HEK293T (cell line): Measurements from ENCODE around the gene SLMAP.

Experiments used
- ARNT ChIP-seq: fragments of 450-650 bp; IDR thresholded peaks from 2 replicates; pipeline ENCODE4 v1.6.1; 2017; ENCODE audit warnings: mild to moderate bottlenecking
- BHLHE40 ChIP-seq: fragments of 450-650 bp; IDR thresholded peaks from 2 replicates; pipeline ENCODE4 v1.6.1; 2016; ENCODE audit warnings: mild to moderate bottlenecking, moderate library complexity, borderline replicate concordance
- FOXK2 ChIP-seq: fragments of 450-650 bp; IDR thresholded peaks from 2 replicates; pipeline ENCODE4 v1.6.1; 2016; ENCODE audit warnings: mild to moderate bottlenecking
- FOXM1 ChIP-seq: fragments of 450-650 bp; IDR thresholded peaks from 2 replicates; pipeline ENCODE4 v1.6.1; 2017; ENCODE audit warnings: mild to moderate bottlenecking, borderline replicate concordance
- HDGF ChIP-seq: fragments of 450-650 bp; IDR thresholded peaks from 2 replicates; pipeline ENCODE4 v1.6.1; 2017; ENCODE audit warnings: antibody characterized with exemption, borderline replicate concordance
- L3MBTL2 ChIP-seq: fragments of 450-650 bp; conservative IDR thresholded peaks from 2 replicates; pipeline ENCODE4 v1.6.1; 2016; ENCODE audit warnings: mild to moderate bottlenecking
- NFRKB ChIP-seq: fragments of 450-650 bp; IDR thresholded peaks from 2 replicates; pipeline ENCODE4 v1.6.1; 2016; ENCODE audit warnings: mild to moderate bottlenecking, moderate library complexity
- SP1 ChIP-seq: fragments of 450-650 bp; IDR thresholded peaks from 2 replicates; pipeline ENCODE4 v1.6.1; 2017
- SUZ12 ChIP-seq: fragments of 450-650 bp; IDR thresholded peaks from 2 replicates; pipeline ENCODE4 v1.6.1; 2016; ENCODE audit warnings: mild to moderate bottlenecking
- TARDBP ChIP-seq: fragments of 450-650 bp; IDR thresholded peaks from 2 replicates; pipeline ENCODE4 v1.6.1; 2016
- ZNF384 ChIP-seq: fragments of 450-650 bp; IDR thresholded peaks from 2 replicates; pipeline ENCODE4 v1.6.1; 2016

GRCh38 chr3:57929988-57930387 lies 173.9 kb downstream of the SLMAP start:
- no peak for TF ChIP-seq SP1
- no peak for TF ChIP-seq SUZ12
- no peak for TF ChIP-seq FOXM1
- TF ChIP-seq NFRKB, result no peak
- no peak for TF ChIP-seq ZNF384
- no peak for TF ChIP-seq HDGF
- no peak for TF ChIP-seq TARDBP
- no peak for TF ChIP-seq ARNT
- no peak for TF ChIP-seq BHLHE40
- TF ChIP-seq FOXK2, result no peak
- no peak for TF ChIP-seq L3MBTL2
